ENCODE measurements around the gene OR51F2.
"Not testable (repeated sequence)": the region's sequence is repeated elsewhere in the genome, so short reads cannot be mapped to it uniquely, and the experiment has no call there.

The OR51F2 gene, protein sequence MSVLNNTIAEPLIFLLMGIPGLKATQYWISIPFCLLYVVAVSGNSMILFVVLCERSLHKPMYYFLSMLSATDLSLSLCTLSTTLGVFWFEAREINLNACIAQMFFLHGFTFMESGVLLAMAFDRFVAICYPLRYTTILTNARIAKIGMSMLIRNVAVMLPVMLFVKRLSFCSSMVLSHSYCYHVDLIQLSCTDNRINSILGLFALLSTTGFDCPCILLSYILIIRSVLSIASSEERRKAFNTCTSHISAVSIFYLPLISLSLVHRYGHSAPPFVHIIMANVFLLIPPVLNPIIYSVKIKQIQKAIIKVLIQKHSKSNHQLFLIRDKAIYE

DNA sequence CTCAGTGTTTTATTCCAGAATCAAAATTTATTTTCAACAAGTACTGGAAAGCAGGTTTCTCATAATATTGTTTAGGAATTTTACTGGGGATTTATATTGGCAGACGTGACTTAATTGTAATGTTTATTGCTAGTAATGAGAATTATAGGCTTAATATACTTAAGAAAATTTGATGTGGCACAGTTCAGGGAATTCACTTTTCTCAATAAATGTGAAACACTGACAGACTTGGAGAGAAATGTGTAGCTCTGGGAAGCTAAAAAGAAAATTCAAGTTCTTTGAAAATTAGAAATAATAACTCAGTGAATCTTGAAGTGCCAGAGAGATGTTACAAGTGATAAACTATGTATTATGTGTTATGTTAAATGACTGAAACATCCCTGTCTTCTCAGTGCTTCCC is at the start of gene OR51F2:
TSS of gene OR51F2 (plus strand) at position 301 of the 400 bp plus-strand sequence. CDS start 101 bp downstream, outside the sequence.
- no peak for DNase-seq (ENCODE audit: low read depth in 2 of 2)

- no peak for DNase-seq (ENCODE audit: low read depth in 2 of 2)
Measured at GRCh38 chr11:4782454-4782853, 38.7 kb upstream of the OR51F2 start.

DNA sequence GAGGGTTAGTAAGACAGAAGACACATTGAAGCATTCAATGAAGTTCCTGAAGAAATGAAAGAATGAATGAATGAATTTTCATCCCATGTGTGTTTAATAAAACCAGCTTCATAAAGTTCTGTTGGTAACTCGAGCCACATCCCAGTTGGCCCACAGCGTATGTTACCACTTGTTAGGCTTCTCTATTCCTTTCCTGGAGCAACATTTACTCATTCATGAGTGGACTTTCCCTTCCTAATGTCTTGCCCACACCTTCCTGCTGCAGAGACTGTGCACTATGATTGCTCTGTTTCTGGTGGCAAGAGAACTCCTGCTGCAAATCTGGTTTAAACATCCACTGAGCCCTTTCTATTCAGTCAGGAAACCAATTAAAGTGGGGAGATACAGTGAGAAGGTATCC is 23.9 kb upstream of the OR51F2 start:
- DNase-seq (ENCODE audit: low read depth in 2 of 2) = no peak

- DNase-seq (ENCODE audit: low read depth in 2 of 2) = no peak
Measured at GRCh38 chr11:4798427-4799183, 22.5 kb upstream of the OR51F2 start.

DNA sequence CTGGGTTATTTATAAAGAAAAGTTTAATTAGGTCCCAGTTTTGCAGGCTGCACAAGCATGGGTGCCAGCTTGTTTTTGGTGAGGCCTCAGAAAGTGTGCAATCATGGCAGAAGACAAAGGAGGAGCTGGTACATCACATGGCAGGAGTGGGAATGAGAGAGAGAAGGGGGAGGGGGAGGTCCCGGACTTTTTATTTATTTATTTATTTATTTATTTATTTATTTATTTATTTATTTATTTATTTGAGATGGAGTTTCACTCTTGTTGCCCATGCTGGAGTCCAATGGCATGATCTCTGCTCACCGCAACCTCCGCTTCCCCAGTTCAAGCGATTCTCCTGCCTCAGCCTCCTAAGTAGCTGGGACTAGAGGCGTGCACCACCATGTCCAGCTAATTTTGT is 19.8 kb upstream of the OR51F2 start:
- not testable (repeated sequence) for DNase-seq (ENCODE audit: low read depth in 2 of 2)

DNA sequence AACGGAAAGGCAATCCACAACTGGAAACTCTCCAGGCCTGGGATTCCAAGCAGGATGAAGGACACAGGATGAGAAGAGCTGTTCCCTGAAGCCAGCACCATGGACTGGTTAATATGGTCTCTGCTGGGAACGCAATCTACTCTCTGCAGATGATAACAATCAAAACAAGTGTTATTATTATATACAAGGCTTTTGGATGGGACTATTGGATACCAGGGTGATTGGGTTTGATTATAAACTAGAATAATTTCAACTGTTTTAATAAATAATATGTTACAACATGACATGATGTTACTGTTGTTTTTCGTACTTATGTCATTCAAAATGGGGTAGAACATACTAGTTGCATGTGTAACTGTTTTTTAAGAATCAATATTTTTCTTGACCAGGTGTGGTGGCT is 16.8 kb upstream of the OR51F2 start, which contains the start of gene OR52R1:
TSS of gene OR52R1 (minus strand) at position 101 of the 400 bp plus-strand sequence. CDS start at position 101, 0 bp downstream.
- DNase-seq (ENCODE audit: low read depth in 2 of 2) = no peak

DNA sequence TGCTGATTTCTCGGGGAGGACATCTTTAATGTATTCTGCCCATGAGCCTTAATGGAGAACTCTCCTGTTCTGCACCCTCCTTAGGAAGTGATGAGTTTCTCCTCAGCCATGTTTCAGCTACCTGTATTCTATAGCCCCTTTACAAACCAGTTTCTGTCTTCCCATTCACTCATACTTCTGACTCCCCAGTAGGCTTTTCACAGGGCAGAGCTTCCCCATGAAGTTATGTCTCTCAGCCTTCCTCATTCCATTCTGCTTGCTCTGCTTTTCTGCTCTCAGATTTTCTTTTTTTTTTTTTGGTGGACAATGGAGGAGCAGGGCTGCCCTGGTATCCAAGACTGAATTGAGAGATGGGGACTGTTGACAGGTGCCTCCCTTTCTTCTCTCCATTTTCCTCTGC is 12.6 kb upstream of the OR51F2 start:
- no peak for DNase-seq (ENCODE audit: low read depth in 2 of 2)

GRCh38 chr11:4809246-4809645 is 11.9 kb upstream of the OR51F2 start:
- no peak for DNase-seq (ENCODE audit: low read depth in 2 of 2)

GRCh38 chr11:4825132-4825531 is 4.0 kb downstream of the OR51F2 start:
- DNase-seq (ENCODE audit: low read depth in 2 of 2) = no peak

DNA sequence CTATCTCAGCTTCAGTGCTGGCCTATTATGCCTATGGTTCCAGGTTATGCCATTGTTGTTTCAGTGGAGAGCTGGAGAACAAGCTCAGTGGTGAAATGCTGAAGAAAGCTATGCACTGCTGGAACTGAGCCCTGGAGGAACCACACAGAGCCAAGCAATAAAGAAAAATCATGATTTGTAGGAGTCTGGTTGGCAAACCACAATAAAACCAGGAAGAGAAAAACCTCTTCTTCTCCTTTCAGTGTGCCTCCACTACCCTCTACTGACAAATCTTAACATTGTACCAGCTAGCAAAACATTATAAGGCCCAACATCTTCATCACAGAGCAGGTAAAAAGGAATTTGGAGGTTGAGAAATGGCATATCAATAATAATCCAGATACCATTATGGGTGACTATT is 5.3 kb downstream of the OR51F2 start:
- no peak for DNase-seq (ENCODE audit: low read depth in 2 of 2)

GRCh38 chr11:4830346-4830745 is 9.2 kb downstream of the OR51F2 start:
- no peak for DNase-seq (ENCODE audit: low read depth in 2 of 2)

DNA sequence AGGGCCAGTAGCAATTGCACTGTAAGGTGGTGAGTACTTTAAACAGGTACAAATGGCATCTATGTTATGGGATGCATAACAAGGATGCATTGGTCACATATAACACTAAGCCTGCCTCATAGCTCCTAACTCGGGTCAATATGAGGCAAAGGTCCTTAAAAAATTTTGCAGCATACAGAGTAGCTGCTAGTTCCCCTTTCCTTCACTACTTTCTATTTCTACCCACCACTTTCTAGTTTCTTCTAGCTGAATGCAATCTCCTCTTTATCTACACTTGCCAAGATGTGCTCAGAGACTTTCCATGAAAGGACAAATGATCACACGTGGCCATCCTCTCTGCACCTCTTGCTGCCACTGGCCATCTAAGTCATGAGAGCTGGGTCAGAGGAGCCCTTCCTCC is 9.8 kb downstream of the OR51F2 start:
- DNase-seq (ENCODE audit: low read depth in 2 of 2) = no peak

DNA sequence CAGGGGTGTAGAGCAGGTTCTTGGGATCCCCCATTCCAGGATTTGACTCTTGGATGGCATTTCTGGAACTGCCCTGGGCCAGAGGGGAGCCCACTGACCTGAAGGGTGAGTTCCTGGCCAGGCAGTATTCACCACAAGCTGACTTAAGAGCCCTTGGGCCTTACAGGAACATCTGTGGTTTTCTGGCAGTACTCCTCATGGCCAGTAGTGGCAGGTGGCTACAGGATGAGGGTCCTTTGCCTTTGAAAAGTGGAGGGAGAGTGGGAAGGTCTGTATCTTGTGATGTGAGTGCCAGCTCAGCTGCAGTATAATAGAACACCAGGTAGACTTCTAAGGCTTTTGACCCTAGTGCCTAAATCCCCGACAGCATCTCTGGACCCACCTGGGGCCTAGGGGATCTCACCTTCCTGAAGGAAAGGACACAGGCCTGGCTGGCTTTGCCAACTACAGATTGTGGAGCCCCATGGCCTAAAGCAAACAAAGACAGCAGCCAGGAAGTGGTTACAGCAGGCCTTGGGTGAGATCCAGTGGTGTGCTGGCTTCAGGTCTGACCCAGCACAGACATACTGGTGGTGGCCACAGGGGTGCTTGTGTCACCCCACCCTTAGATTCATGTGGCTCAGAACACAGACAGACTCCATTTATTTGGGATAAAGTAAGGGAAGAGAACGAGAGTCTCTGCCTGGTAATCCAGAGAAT is 18.9 kb downstream of the OR51F2 start:
- DNase-seq (ENCODE audit: low read depth in 2 of 2) = no peak

DNA sequence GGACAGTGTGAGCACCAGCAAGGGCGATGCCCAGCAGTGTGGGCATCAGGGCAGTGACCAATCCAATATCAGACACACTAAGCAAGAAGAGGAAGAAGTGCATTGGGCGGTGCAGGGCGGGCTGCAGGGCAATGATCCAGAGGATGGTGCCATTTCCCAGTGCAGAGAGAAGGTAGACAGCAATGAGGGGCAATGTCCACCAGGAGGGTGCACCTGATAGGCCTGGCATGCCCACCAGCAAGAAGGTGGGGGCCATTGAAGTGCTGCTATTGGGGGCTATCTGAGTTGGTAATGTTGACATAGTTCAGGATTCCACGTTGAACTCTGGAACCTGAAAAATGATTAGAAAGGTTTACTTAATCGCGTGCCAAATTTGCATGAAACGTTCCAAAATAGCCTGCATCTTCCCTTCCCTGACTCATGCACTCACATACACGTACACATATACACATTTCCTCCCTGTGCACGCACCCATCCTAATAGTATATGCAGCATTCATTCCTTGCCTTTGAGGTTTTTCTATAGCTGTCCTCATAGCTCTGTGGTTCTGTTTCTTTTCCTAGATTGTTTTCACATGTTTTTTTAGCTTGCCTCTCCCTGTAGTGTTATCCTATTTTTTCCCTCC is 27.9 kb downstream of the OR51F2 start, which contains the start of gene OR51S1:
TSS of gene OR51S1 (minus strand) at position 301 of the 625 bp plus-strand sequence. CDS start at position 301, 0 bp downstream.
- DNase-seq (ENCODE audit: low read depth in 2 of 2) = no peak

DNA sequence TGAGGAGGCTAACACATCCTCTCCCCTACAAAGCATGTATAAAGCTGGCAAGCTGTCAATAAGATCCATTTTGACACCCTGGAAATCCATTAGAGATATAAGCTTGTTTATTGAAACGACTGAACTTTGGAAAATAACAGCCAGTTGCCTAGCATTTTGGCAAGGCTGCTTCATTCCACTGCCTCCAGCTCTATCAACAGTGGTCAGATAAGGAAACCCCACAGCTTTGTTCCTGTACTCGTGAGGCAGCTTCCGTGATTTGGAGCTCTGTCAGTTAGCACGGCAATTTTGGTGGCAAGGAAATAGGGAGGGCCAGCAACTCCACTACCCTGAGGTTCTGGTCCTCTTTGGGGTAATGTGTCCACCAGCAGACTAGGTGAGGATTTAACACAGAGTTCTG is 29.9 kb downstream of the OR51F2 start:
- no peak for DNase-seq (ENCODE audit: low read depth in 2 of 2)

GRCh38 chr11:4854286-4854685 is 33.2 kb downstream of the OR51F2 start:
- DNase-seq (ENCODE audit: low read depth in 2 of 2) = not testable (repeated sequence)

DNA sequence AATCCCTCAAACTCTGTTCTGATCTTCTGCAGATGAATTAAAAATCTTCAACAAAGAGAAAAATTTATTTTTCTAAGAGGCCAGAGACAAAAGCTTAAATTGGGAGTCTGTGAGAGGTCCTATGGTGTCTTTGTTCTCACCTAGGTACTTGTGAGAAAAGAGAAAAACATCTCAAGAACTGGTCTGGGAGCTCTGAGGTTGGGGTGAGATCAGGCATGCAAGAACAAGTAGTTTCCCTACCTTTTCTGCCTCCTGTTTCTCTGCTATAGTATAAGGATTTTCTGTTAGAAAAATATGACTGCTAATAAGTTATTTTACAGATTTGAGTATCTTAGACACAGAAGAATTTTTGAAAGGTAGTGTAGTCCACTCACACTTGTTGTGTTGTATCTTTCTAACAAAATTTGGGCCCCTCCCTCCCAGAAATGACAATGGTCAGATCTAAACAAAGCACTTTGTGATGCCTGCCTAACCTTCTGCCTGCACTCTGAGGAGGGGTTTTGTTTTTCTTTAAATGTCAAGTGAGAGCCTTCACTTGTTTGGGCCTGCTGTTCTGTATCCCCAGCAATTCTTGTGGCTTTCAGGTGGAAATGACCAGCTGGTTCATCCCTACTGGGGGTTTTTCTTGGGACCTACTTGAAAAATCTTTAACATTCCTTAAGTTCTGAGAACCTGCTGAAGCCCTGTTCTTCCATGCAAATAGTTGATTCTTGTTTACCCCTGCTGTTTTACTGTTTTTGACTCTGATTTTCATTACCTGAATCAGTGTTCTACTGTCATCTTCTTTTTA is 41.5 kb downstream of the OR51F2 start:
- DNase-seq (ENCODE audit: low read depth in 2 of 2) = no peak

DNA sequence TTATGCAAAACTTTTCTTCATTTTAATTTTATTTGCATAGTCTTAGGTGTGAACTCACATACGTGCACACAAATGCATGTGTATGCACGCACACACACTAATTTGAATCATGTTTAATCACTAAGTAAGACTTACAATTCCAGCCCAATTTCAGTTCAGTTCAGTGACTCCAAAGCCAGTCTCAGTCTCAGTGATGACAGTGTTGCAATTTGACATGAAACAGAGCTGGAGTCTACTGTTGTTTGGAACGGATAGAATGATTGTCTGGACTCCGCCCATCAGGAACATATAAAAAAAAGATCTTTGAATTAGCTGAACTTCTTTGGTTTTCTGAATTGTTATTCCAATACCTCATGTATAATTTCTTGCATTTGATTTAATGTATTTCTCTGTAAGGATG is 42.8 kb downstream of the OR51F2 start:
- DNase-seq (ENCODE audit: low read depth in 2 of 2) = no peak

DNA sequence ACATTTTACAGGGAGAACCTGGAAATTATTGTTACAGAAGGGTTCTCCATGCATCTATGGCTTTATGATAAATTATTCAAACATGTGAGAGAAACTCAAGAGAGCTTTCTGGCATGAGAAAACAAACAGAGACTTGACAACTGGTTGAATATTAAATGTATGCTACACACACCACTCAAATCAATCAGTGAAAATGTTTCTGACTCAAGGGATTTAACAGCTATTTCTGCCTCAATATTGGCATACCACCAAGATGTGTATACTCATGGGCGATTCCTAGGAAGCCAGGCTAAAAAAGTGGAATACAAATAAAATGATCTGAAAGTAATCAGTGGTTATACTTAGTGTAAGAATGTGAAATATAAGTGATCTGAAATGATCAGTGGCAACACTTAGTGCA is 44.7 kb downstream of the OR51F2 start:
- DNase-seq (ENCODE audit: low read depth in 2 of 2) = no peak
